Right lobe of liver (tissue), 6 donors: ENCODE results near the gene PET117. TPM values are rescaled to one million over a fixed set of nuclear protein-coding genes. Genes with fewer than 3 reads are reported as not detected.
"Not testable (repeated sequence)": the region's sequence is repeated elsewhere in the genome, so short reads cannot be mapped to it uniquely, and the experiment has no call there.

Experiments used
- ATAC-seq, 4 donors: fragments of 200-7000 bp; cut with Tn5 transposase; one replicate each; pipeline ENCODE4 v1.9.1; 2020; ENCODE audit warnings: mild to moderate bottlenecking in 4 of 4, moderate library complexity in 4 of 4
- DNase-seq, 3 donors: peaks; one replicate each; pipeline ENCODE4 v3.0.0-alpha.2; 2020
- H3K27ac ChIP-seq, 3 donors: fragments of 200-600 bp; one replicate each; pipeline ENCODE4 v1.8.0; 2022
- H3K27me3 ChIP-seq, 2 donors: fragments of 200-600 bp; one replicate each; pipeline ENCODE4 v1.8.0; 2022
- H3K36me3 ChIP-seq, 4 donors: fragments of 200-600 bp; sonication (generic) in 1 of 4; one replicate each; pipeline versions ENCODE4 v1.5.1 to v1.8.0; 2017 to 2022; ENCODE audit warnings: control low read depth in 1 of 4
- H3K4me1 ChIP-seq, 4 donors: fragments of 200-600 bp; sonication (generic) in 1 of 4; one replicate each; pipeline versions ENCODE4 v1.5.1 to v1.8.0; 2017 to 2022; ENCODE audit warnings: control low read depth in 1 of 4
- H3K4me3 ChIP-seq, 3 donors: fragments of 200-600 bp; one replicate each; pipeline ENCODE4 v1.8.0; 2022
- H3K9me3 ChIP-seq, 4 donors: fragments of 200-600 bp; sonication (generic) in 1 of 4; one replicate each; pipeline versions ENCODE4 v1.5.1 to v1.8.0; 2017 to 2022; ENCODE audit warnings: control low read depth in 1 of 4
- CTCF ChIP-seq, 4 donors: fragments of 200-600 bp in 3 of 4; fragments of 450-650 bp in 1 of 4; IDR thresholded peaks; one replicate each; pipeline versions ENCODE4 v1.5.1 to v1.8.0; 2016 to 2022; ENCODE audit warnings: antibody characterized with exemption in 4 of 4, mild to moderate bottlenecking in 2 of 4
- POLR2A ChIP-seq: fragments of 450-650 bp; IDR thresholded peaks from one replicate; pipeline ENCODE4 v1.6.1; 2017; ENCODE audit warnings: antibody characterized with exemption, mild to moderate bottlenecking
- WGBS: methylation state at CpG from one replicate; pipeline ENCODE4 v1.1.6; 2018; ENCODE audit warnings: low coverage, low lambda C conversion rate; ENCODE audit not compliant: insufficient coverage; ENCODE audit errors: missing lambda C conversion rate; 5-methylcytosine and 5-hydroxymethylcytosine counted together
- intact Hi-C, 2 donors: fragments of 100-400 bp; cut with DNase I; formaldehyde crosslinking; loops; one replicate each; pipeline versions ENCODE4 v1.11.2 to v1.14.1; 2022
- total RNA-seq, 6 experiments: library from RNA; depleted of rRNA in 2 of 6; stranded (reverse); fragments of >200 nt in 2 of 6; fragmentation: NEBNext Ultra II Directional in 3 of 6; extraction: Animal tissue kit (Norgen Biotek cat#: 25700) in 3 of 6; gene quantifications; one replicate each; pipeline versions ENCODE4 v1.1.0 to v1.2.4, GENCODE V29; 2016 to 2023
- donor health status: DM: no; HTN: yes; CAD: no.
- donor health status: DM: no; HTN: no; CAD: no.
- donor health status: DM: no; HTN: no; CAD: no.
- donor health status: DM: no; HTN: yes; CAD: no.
- donor health status: DM: no; HTN: yes; CAD: no.

Gene PET117
- total RNA-seq, 6 experiments from 2014 or later, result 5.1 to 10.6 (median 6.6) TPM

GRCh38 chr20:18101125-18101810 lies 36.4 kb upstream of the PET117 start:
- intact Hi-C loops, result no loop called here
- no peaks in the 10 kb centered on the region for H3K9me3 ChIP-seq
- no peak overlapping the region for H3K27ac ChIP-seq
- no peaks in the 10 kb centered on the region for H3K36me3 ChIP-seq
- TF ChIP-seq CTCF (IDR thresholded peaks at IDR 0.05) (no peak), POLR2A (no peak)
- ATAC-seq (no peak), DNase-seq (no peak)
- H3K4me1 ChIP-seq, result no peaks in the 10 kb centered on the region
- H3K27me3 ChIP-seq, result no peaks in the 10 kb centered on the region
- no peak overlapping the region for H3K4me3 ChIP-seq
- WGBS, result 27% methylated on average over 7 of the region's 7 CpGs

GRCh38 chr20:18103497-18103896 lies 34.2 kb upstream of the PET117 start:
- H3K9me3 ChIP-seq, result no peaks in the 10 kb centered on the region
- H3K36me3 ChIP-seq, result no peaks in the 10 kb centered on the region
- 33% methylated on average over 1 of the region's 1 CpG for WGBS
- H3K4me1 ChIP-seq, result no peaks in the 10 kb centered on the region
- TF ChIP-seq CTCF (IDR thresholded peaks at IDR 0.05) (no peak), POLR2A (no peak)
- no peak overlapping the region for H3K4me3 ChIP-seq
- DNase-seq, result no peak
- no peak overlapping the region for H3K27ac ChIP-seq
- intact Hi-C loops, result no loop called here
- no peak for ATAC-seq
- no peaks in the 10 kb centered on the region for H3K27me3 ChIP-seq

- no peak overlapping the region for H3K4me3 ChIP-seq
- no peak for DNase-seq
- no peak for ATAC-seq
- H3K27me3 ChIP-seq, result no peaks in the 10 kb centered on the region
- no peaks in the 10 kb centered on the region for H3K36me3 ChIP-seq
- no peaks in the 10 kb centered on the region for H3K4me1 ChIP-seq
- WGBS, result 89% methylated on average over 2 of the region's 2 CpGs
- H3K27ac ChIP-seq, result no peak overlapping the region
- TF ChIP-seq CTCF (IDR thresholded peaks at IDR 0.05) (no peak), POLR2A (no peak)
- intact Hi-C loops, result no loop called here
- H3K9me3 ChIP-seq, result no peaks in the 10 kb centered on the region
These were observed 29.3 kb upstream of the PET117 start for GRCh38 chr20:18108326-18108725.

GRCh38 chr20:18128574-18128973 lies 9.1 kb upstream of the PET117 start:
- 70% methylated on average over 1 of the region's 1 CpG for WGBS
- H3K27me3 ChIP-seq, H3K36me3 ChIP-seq, H3K9me3 ChIP-seq, DNase-seq, H3K27ac ChIP-seq, intact Hi-C loops, H3K4me3 ChIP-seq, ATAC-seq, H3K4me1 ChIP-seq: not testable (repeated sequence)

GRCh38 chr20:18132663-18133062 lies 5.0 kb upstream of the PET117 start:
- peaks cover 0 to 3% (median 0%) of the 10 kb centered on the region in 4 donors for H3K4me1 ChIP-seq
- no peak overlapping the region for H3K4me3 ChIP-seq
- H3K36me3 ChIP-seq, result no peaks in the 10 kb centered on the region
- no peak overlapping the region for H3K27ac ChIP-seq
- 69% methylated on average over 1 of the region's 1 CpG for WGBS
- TF ChIP-seq CTCF (IDR thresholded peaks at IDR 0.05) (no peak), POLR2A (no peak)
- no peaks in the 10 kb centered on the region for H3K9me3 ChIP-seq
- H3K27me3 ChIP-seq, result no peaks in the 10 kb centered on the region
- DNase-seq (no peak), ATAC-seq (no peak)
- intact Hi-C loops, result no loop called here
